H1 (cell line): ENCODE results near the gene PTCHD1. TPM values are rescaled to one million over a fixed set of nuclear protein-coding genes. Genes with fewer than 3 reads are reported as not detected.

Experiments
- CTCF ChIA-PET: fragments of 300-600 bp; sonication (Branson Sonifier 250); formaldehyde crosslinking; loops from one replicate; lab custom pipeline; 2021; ENCODE audit not compliant: partially characterized antibody; lab: Charles Lee
- POLR2A ChIA-PET: fragments of 300-600 bp; sonication (Branson Sonifier 250); formaldehyde crosslinking; loops from one replicate; lab custom pipeline; 2021; ENCODE audit warnings: inconsistent platforms; ENCODE audit not compliant: partially characterized antibody; lab: Charles Lee
- DNase-seq, 2 experiments: peaks; one replicate each; pipeline versions ENCODE4 v3.0.0 to v3.0.0-alpha.2; 2010 to 2022; ENCODE audit warnings: low spot score in 2 of 2, low read depth in 1 of 2, mixed read lengths in 1 of 2
- FAIRE-seq: peaks from 2 replicates; lab custom pipeline; 2011; peaks lifted over from hg19 to GRCh38; lab: Jason Lieb, UNC
- H2AFZ ChIP-seq: 2 replicates; pipeline ENCODE4 v1.8.1; 2012; ENCODE audit warnings: low read length, inconsistent platforms
- H2AK5ac ChIP-seq: 2 replicates; pipeline ENCODE4 v1.6.1; 2013; ENCODE audit warnings: low read depth, low read length
- H2BK120ac ChIP-seq: replicated peaks from 2 replicates; pipeline ENCODE3; 2013; ENCODE audit warnings: low read depth, low read length, inconsistent platforms
- H2BK12ac ChIP-seq: 2 replicates; pipeline ENCODE4 v1.6.1; 2013; ENCODE audit warnings: low read depth, low read length
- H2BK15ac ChIP-seq: 2 replicates; pipeline ENCODE4 v1.6.1; 2013; ENCODE audit warnings: low read length
- H2BK20ac ChIP-seq: 2 replicates; pipeline ENCODE4 v1.6.1; 2013; ENCODE audit warnings: low read length
- H2BK5ac ChIP-seq: 2 replicates; pipeline ENCODE4 v1.6.1; 2013; ENCODE audit warnings: low read depth, low read length
- H3K14ac ChIP-seq: 2 replicates; pipeline ENCODE4 v1.6.1; 2013; ENCODE audit warnings: inconsistent platforms; ENCODE audit not compliant: insufficient read length
- H3K18ac ChIP-seq: 2 replicates; pipeline ENCODE4 v1.6.1; 2013; ENCODE audit warnings: low read length; ENCODE audit errors: extremely low read depth
- H3K23ac ChIP-seq: 2 replicates; pipeline ENCODE4 v1.6.1; 2013; ENCODE audit warnings: inconsistent platforms; ENCODE audit not compliant: insufficient read length
- H3K23me2 ChIP-seq: 2 replicates; pipeline ENCODE4 v1.6.1; 2013; ENCODE audit warnings: low read depth, low read length
- H3K27ac ChIP-seq: 2 replicates; pipeline ENCODE4 v1.6.1; 2011; ENCODE audit warnings: low read depth, low read length, inconsistent platforms
- H3K27me3 ChIP-seq, 4 experiments: replicated peaks in 1 of 4; 1 replicate in 1 of 4; 2 replicates in 3 of 4; pipeline versions ENCODE4 v1.6.1 to v1.8.1; 2011 to 2013; ENCODE audit warnings: low read length in 3 of 4, mild to moderate bottlenecking in 3 of 4, inconsistent platforms in 2 of 4, mixed read lengths in 2 of 4, moderate library complexity in 1 of 4; ENCODE audit not compliant: control insufficient read depth in 3 of 4, insufficient read depth in 3 of 4; ENCODE audit errors: extremely low read depth in 1 of 4
- H3K36me3 ChIP-seq, 4 experiments: 2 replicates each; pipeline versions ENCODE4 v1.6.1 to v1.8.1; 2011 to 2013; ENCODE audit warnings: mild to moderate bottlenecking in 4 of 4, low read length in 3 of 4, moderate library complexity in 2 of 4, control low read depth in 1 of 4, inconsistent platforms in 1 of 4; ENCODE audit not compliant: insufficient read depth in 4 of 4, control insufficient read depth in 2 of 4
- H3K4ac ChIP-seq: replicated peaks from 2 replicates; pipeline ENCODE3; 2013; ENCODE audit warnings: low read length, low read depth, mixed read lengths, inconsistent platforms; ENCODE audit not compliant: insufficient read length
- H3K4me1 ChIP-seq, 4 experiments: replicated peaks in 1 of 4; 1 replicate in 1 of 4; 2 replicates in 3 of 4; pipeline versions ENCODE4 v1.6.1 to v1.8.1; 2011 to 2013; ENCODE audit warnings: low read length in 3 of 4, inconsistent platforms in 2 of 4, mixed read lengths in 1 of 4; ENCODE audit not compliant: insufficient read depth in 4 of 4, control insufficient read depth in 3 of 4
- H3K4me2 ChIP-seq, 2 experiments: 2 replicates each; pipeline versions ENCODE4 v1.6.1 to v1.8.1; 2011 to 2013; ENCODE audit warnings: low read depth in 2 of 2, low read length in 2 of 2, control low read depth in 1 of 2, inconsistent platforms in 1 of 2, mild to moderate bottlenecking in 1 of 2; ENCODE audit not compliant: insufficient read depth in 1 of 2
- H3K4me3 ChIP-seq, 4 experiments: fragments of 200-600, 300-600 bp in 1 of 4; sonication (generic), shearing (Covaris generic), sonication (Bioruptor Twin) in 1 of 4; 2 replicates each; pipeline versions ENCODE4 v1.5.1 to v1.8.1; 2011 to 2016; ENCODE audit warnings: low read length in 4 of 4, low read depth in 3 of 4, control low read depth in 2 of 4, inconsistent platforms in 2 of 4, mild to moderate bottlenecking in 2 of 4, mixed read lengths in 1 of 4, moderate library complexity in 1 of 4; ENCODE audit not compliant: insufficient read depth in 2 of 4; ENCODE audit errors: extremely low read depth in 1 of 4
- H3K56ac ChIP-seq: replicated peaks from 2 replicates; pipeline ENCODE3; 2013; ENCODE audit warnings: low read depth, mild to moderate bottlenecking, mixed read lengths, low read length, inconsistent platforms; ENCODE audit not compliant: insufficient read length
- H3K79me1 ChIP-seq: 2 replicates; pipeline ENCODE4 v1.6.1; 2013; ENCODE audit warnings: low read depth, low read length, control low read depth
- H3K79me2 ChIP-seq, 2 experiments: 2 replicates each; pipeline versions ENCODE4 v1.6.1 to v1.8.1; 2012 to 2013; ENCODE audit warnings: low read length in 2 of 2, mild to moderate bottlenecking in 2 of 2, inconsistent platforms in 1 of 2; ENCODE audit not compliant: insufficient read depth in 2 of 2, control insufficient read depth in 1 of 2
- H3K9ac ChIP-seq, 4 experiments: replicated peaks in 1 of 4; 1 replicate in 1 of 4; 2 replicates in 3 of 4; pipeline versions ENCODE4 v1.6.1 to v1.8.1; 2011 to 2013; ENCODE audit warnings: low read depth in 3 of 4, low read length in 3 of 4, control low read depth in 2 of 4, mild to moderate bottlenecking in 2 of 4, moderate library complexity in 2 of 4, inconsistent platforms in 1 of 4; ENCODE audit errors: extremely low read depth in 1 of 4
- H3K9me3 ChIP-seq, 2 experiments: 2 replicates each; pipeline versions ENCODE4 v1.6.1 to v1.8.1; 2012 to 2013; ENCODE audit warnings: mild to moderate bottlenecking in 2 of 2, moderate library complexity in 2 of 2, control low read depth in 1 of 2, inconsistent platforms in 1 of 2, low read depth in 1 of 2, low read length in 1 of 2, mixed read lengths in 1 of 2; ENCODE audit not compliant: insufficient read depth in 2 of 2
- H4K20me1 ChIP-seq, 2 experiments: replicated peaks in 1 of 2; 2 replicates each; pipeline versions ENCODE3 to v1.8.1; 2011 to 2013; ENCODE audit warnings: inconsistent platforms in 2 of 2, low read length in 2 of 2, mild to moderate bottlenecking in 1 of 2; ENCODE audit not compliant: insufficient read depth in 2 of 2, control insufficient read depth in 1 of 2
- H4K5ac ChIP-seq: 2 replicates; pipeline ENCODE4 v1.6.1; 2013; ENCODE audit warnings: low read length, low read depth, mixed read lengths, inconsistent platforms; ENCODE audit not compliant: insufficient read length
- H4K8ac ChIP-seq: 2 replicates; pipeline ENCODE4 v1.8.0; 2013; ENCODE audit warnings: mild to moderate bottlenecking, moderate library complexity, low read length, inconsistent platforms; ENCODE audit not compliant: insufficient read depth; ENCODE audit errors: extremely low read depth
- H4K91ac ChIP-seq: replicated peaks from 2 replicates; pipeline ENCODE3; 2013; ENCODE audit warnings: low read length, mixed read lengths, inconsistent platforms; ENCODE audit not compliant: insufficient read length
- SIN3A ChIP-seq, 2 experiments: IDR thresholded peaks in 1 of 2; conservative IDR thresholded peaks in 1 of 2; 2 replicates each; pipeline ENCODE4 v1.6.1; 2011 to 2012; ENCODE audit warnings: low read length in 2 of 2, improper control_type of control experiment in 1 of 2, low read depth in 1 of 2, mild to moderate bottlenecking in 1 of 2
- WGBS, 2 experiments: shearing (Covaris generic) in 1 of 2; methylation state at CpG; one replicate each; pipeline versions ENCODE4 v1.1.6 to v1.1.7; 2013 to 2015; ENCODE audit warnings: low lambda C conversion rate in 2 of 2, mixed read lengths in 2 of 2, inconsistent platforms in 1 of 2, low coverage in 1 of 2, missing lambda C conversion rate in 1 of 2; ENCODE audit not compliant: insufficient replicate concordance in 2 of 2, insufficient coverage in 1 of 2, insufficient read length in 1 of 2; ENCODE audit errors: extremely low coverage in 1 of 2, missing lambda C conversion rate in 1 of 2; 5-methylcytosine and 5-hydroxymethylcytosine counted together
- polyA plus RNA-seq, 7 experiments: library from polyadenylated mRNA; depleted of rRNA in 3 of 7; stranded (reverse) in 5 of 7; unstranded in 2 of 7; fragments of >200 nt in 5 of 7; fragments of 200-250 nt in 2 of 7; gene quantifications; 1 replicate in 5 of 7; 2 replicates in 1 of 7; 4 replicates in 1 of 7; pipeline versions ENCODE4 v1.2.1 to v1.2.3, GENCODE V29; 2011 to 2013; ENCODE audit warnings: missing spikeins in 2 of 7, mixed read lengths in 2 of 7
- total RNA-seq: library from RNA; stranded (reverse); fragmentation: NEBNext Ultra II Directional; extraction: Animal tissue kit (Norgen Biotek cat#: 25700); gene quantifications from 2 replicates; pipeline ENCODE4 v1.2.1, GENCODE V29; 2021

The PTCHD1 gene
- total and polyA plus RNA-seq, 2 of the 8 experiments (the other 6 are each of a cell fraction or from before 2014, with no cell fraction given): 0.53 to 2.4 TPM

GRCh38 chrX:23332101-23332887 lies 2.4 kb upstream of the PTCHD1 start:
- H4K91ac ChIP-seq: no peak overlapping the region
- peak overlapping the region; percentile 60; the same call in 1 of the 2 replicates for H3K18ac ChIP-seq
- H3K14ac ChIP-seq: no peak overlapping the region
- H3K4me3 ChIP-seq: peak overlapping the region; percentile 48 to 73 (median 49)
- no peaks in the 10 kb centered on the region for H4K20me1 ChIP-seq
- H2BK5ac ChIP-seq: 0 out of 2 replicates have a peak overlapping the region, but pooled peaks have one; percentile 35
- H3K36me3 ChIP-seq: no peaks in the 10 kb centered on the region
- no peak overlapping the region for H4K5ac ChIP-seq
- no peak overlapping the region for H2BK20ac ChIP-seq
- H2AK5ac ChIP-seq: no peak overlapping the region
- ChIA-PET POLR2A (no interaction called here), CTCF (no interaction called here)
- peak in 1 of 2 experiments; percentile 44 for DNase-seq
- no peak for FAIRE-seq
- H3K27ac ChIP-seq: no peak overlapping the region
- 1% methylated on average over 27 of the region's 42 CpGs; no CpG with 5 or more reads in 1 of the 2 experiments for WGBS, 2 experiments
- peaks cover 0 to 5% (median 0%) of the 10 kb centered on the region in 4 experiments; a peak in 3 of 7 replicates for H3K4me1 ChIP-seq
- no peaks in the 10 kb centered on the region for H3K79me2 ChIP-seq
- no peak overlapping the region for H4K8ac ChIP-seq
- H3K27me3 ChIP-seq: peaks cover 0 to 29% (median 17%) of the 10 kb centered on the region in 4 experiments; a peak in 5 of 7 replicates
- H3K9ac ChIP-seq: no peak overlapping the region
- no peak overlapping the region for H2BK120ac ChIP-seq
- H3K23me2 ChIP-seq: peaks cover 20% of the 10 kb centered on the region; the same call in 1 of the 2 replicates
- no peak overlapping the region; the same call in 1 of the 2 replicates for H2BK15ac ChIP-seq
- peak overlapping the region; percentile 53 for H2AFZ ChIP-seq
- peak overlapping the region; percentile 83 to 97 for H3K4me2 ChIP-seq
- no peaks in the 10 kb centered on the region for H3K79me1 ChIP-seq
- H3K4ac ChIP-seq: peak overlapping the region; percentile 23
- peak overlapping the region; percentile 16 for H3K56ac ChIP-seq
- no peaks in the 10 kb centered on the region for H3K9me3 ChIP-seq
- no peak overlapping the region for H3K23ac ChIP-seq
- peak overlapping the region; percentile 17; the same call in 1 of the 2 replicates for H2BK12ac ChIP-seq
- TF ChIP-seq SIN3A (conservative IDR thresholded peaks at IDR 0.05 in 1 of 2, IDR thresholded peaks at IDR 0.05 in 1 of 2; ENCODE audit: low read depth in 1 of 2, low read length in 2 of 2): no peak
